ENCODE measurements around the gene C4B. TPM values are rescaled to one million over a fixed set of nuclear protein-coding genes. Genes with fewer than 3 reads are reported as not detected.
A peak's percentile ranks its signal among the peaks of the same experiment; 100 is the strongest.
"Not testable (repeated sequence)": the region's sequence is repeated elsewhere in the genome, so short reads cannot be mapped to it uniquely, and the experiment has no call there.

The C4B gene
- polyA plus RNA-seq, 1 donor from 2014 or later: not detected

GRCh38 chr6:32005991-32006529 is 8.5 kb upstream of the C4B start:
- not testable (repeated sequence) for H3K4me3 Mint-ChIP-seq, H3K9me3 Mint-ChIP-seq, H3K4me1 Mint-ChIP-seq, H3K27ac Mint-ChIP-seq, H3K36me3 Mint-ChIP-seq, H3K27me3 Mint-ChIP-seq

- H3K36me3 Mint-ChIP-seq, H3K4me3 Mint-ChIP-seq, H3K9me3 Mint-ChIP-seq, H3K4me1 Mint-ChIP-seq, H3K27ac Mint-ChIP-seq, H3K27me3 Mint-ChIP-seq: not testable (repeated sequence)
Measured at GRCh38 chr6:32007086-32007485, 7.5 kb upstream of the C4B start.

- not testable (repeated sequence) for H3K4me1 Mint-ChIP-seq, H3K9me3 Mint-ChIP-seq, H3K27me3 Mint-ChIP-seq, H3K36me3 Mint-ChIP-seq, H3K27ac Mint-ChIP-seq, H3K4me3 Mint-ChIP-seq
Measured at GRCh38 chr6:32008037-32008436, 6.6 kb upstream of the C4B start.

GRCh38 chr6:32008616-32009015 is 6.0 kb upstream of the C4B start:
- H3K36me3 Mint-ChIP-seq, H3K4me3 Mint-ChIP-seq: not testable (repeated sequence)

GRCh38 chr6:32009537-32009936 is 5.1 kb upstream of the C4B start:
- H3K4me3 Mint-ChIP-seq, H3K4me1 Mint-ChIP-seq, H3K27ac Mint-ChIP-seq, H3K9me3 Mint-ChIP-seq, H3K27me3 Mint-ChIP-seq, H3K36me3 Mint-ChIP-seq: not testable (repeated sequence)

More at GRCh38 chr6:32008616-32009015, 6.0 kb upstream of the C4B start:
- not testable (repeated sequence) for H3K4me1 Mint-ChIP-seq, H3K27ac Mint-ChIP-seq, H3K27me3 Mint-ChIP-seq, H3K9me3 Mint-ChIP-seq

GRCh38 chr6:32010856-32011530 is 3.6 kb upstream of the C4B start:
- H3K4me3 Mint-ChIP-seq, H3K27ac Mint-ChIP-seq, H3K9me3 Mint-ChIP-seq, H3K36me3 Mint-ChIP-seq, H3K4me1 Mint-ChIP-seq, H3K27me3 Mint-ChIP-seq: not testable (repeated sequence)

- H3K4me1 Mint-ChIP-seq, H3K27me3 Mint-ChIP-seq, H3K9me3 Mint-ChIP-seq, H3K27ac Mint-ChIP-seq, H3K36me3 Mint-ChIP-seq: not testable (repeated sequence)
- peak overlapping the region in 1 of 4 donors; percentile 63 for H3K4me3 Mint-ChIP-seq
Measured at GRCh38 chr6:32012941-32013617, 1.5 kb upstream of the C4B start.

GRCh38 chr6:32013738-32014137 is 857 bp upstream of the C4B start:
- not testable (repeated sequence) for H3K27me3 Mint-ChIP-seq, H3K4me1 Mint-ChIP-seq, H3K36me3 Mint-ChIP-seq, H3K4me3 Mint-ChIP-seq, H3K27ac Mint-ChIP-seq, H3K9me3 Mint-ChIP-seq

- H3K27ac Mint-ChIP-seq, H3K4me3 Mint-ChIP-seq, H3K4me1 Mint-ChIP-seq, H3K36me3 Mint-ChIP-seq, H3K27me3 Mint-ChIP-seq, H3K9me3 Mint-ChIP-seq: not testable (repeated sequence)
Measured at GRCh38 chr6:32022100-32022499, 7.5 kb downstream of the C4B start.

- H3K27ac Mint-ChIP-seq, H3K36me3 Mint-ChIP-seq, H3K9me3 Mint-ChIP-seq, H3K27me3 Mint-ChIP-seq, H3K4me1 Mint-ChIP-seq, H3K4me3 Mint-ChIP-seq: not testable (repeated sequence)
Measured at GRCh38 chr6:32028631-32029030, 14.0 kb downstream of the C4B start.

GRCh38 chr6:32029553-32029952 is 15.0 kb downstream of the C4B start:
- H3K4me1 Mint-ChIP-seq, H3K27ac Mint-ChIP-seq, H3K36me3 Mint-ChIP-seq, H3K27me3 Mint-ChIP-seq, H3K4me3 Mint-ChIP-seq, H3K9me3 Mint-ChIP-seq: not testable (repeated sequence)

- not testable (repeated sequence) for H3K9me3 Mint-ChIP-seq, H3K27me3 Mint-ChIP-seq, H3K4me1 Mint-ChIP-seq, H3K4me3 Mint-ChIP-seq, H3K36me3 Mint-ChIP-seq, H3K27ac Mint-ChIP-seq
Measured at GRCh38 chr6:32035283-32036013, 20.9 kb downstream of the C4B start.

- H3K4me3 Mint-ChIP-seq, H3K36me3 Mint-ChIP-seq, H3K9me3 Mint-ChIP-seq, H3K4me1 Mint-ChIP-seq, H3K27me3 Mint-ChIP-seq, H3K27ac Mint-ChIP-seq: not testable (repeated sequence)
Measured at GRCh38 chr6:32037136-32037535, 22.5 kb downstream of the C4B start.

- H3K9me3 Mint-ChIP-seq, H3K27me3 Mint-ChIP-seq, H3K4me1 Mint-ChIP-seq, H3K36me3 Mint-ChIP-seq: not testable (repeated sequence)
- Mint-ChIP-seq H3K27ac (peak within 1 kb of the TSS in 1 of 3 donors; percentile 43), H3K4me3 (peak within 1 kb of the TSS in 1 of 4 donors; percentile 5)
Measured at GRCh38 chr6:32037598-32038524, 23.3 kb downstream of the C4B start, which contains the start of gene CYP21A2. CYP21A2 (plus strand) TSS chr6:32038415; CDS start chr6:32038423, 8 bp downstream.

- H3K9me3 Mint-ChIP-seq, H3K4me1 Mint-ChIP-seq, H3K27ac Mint-ChIP-seq, H3K27me3 Mint-ChIP-seq, H3K36me3 Mint-ChIP-seq, H3K4me3 Mint-ChIP-seq: not testable (repeated sequence)
Measured at GRCh38 chr6:32038878-32039277, 24.3 kb downstream of the C4B start.
